Measurements from ENCODE around the gene SYNJ2. TPM values are rescaled to one million over a fixed set of nuclear protein-coding genes. Genes with fewer than 3 reads are reported as not detected.
A peak's percentile ranks its signal among the peaks of the same experiment; 100 is the strongest.

SYNJ2 gene
- total RNA-seq, 1 experiment from 2014 or later: 29.1 TPM

DNA sequence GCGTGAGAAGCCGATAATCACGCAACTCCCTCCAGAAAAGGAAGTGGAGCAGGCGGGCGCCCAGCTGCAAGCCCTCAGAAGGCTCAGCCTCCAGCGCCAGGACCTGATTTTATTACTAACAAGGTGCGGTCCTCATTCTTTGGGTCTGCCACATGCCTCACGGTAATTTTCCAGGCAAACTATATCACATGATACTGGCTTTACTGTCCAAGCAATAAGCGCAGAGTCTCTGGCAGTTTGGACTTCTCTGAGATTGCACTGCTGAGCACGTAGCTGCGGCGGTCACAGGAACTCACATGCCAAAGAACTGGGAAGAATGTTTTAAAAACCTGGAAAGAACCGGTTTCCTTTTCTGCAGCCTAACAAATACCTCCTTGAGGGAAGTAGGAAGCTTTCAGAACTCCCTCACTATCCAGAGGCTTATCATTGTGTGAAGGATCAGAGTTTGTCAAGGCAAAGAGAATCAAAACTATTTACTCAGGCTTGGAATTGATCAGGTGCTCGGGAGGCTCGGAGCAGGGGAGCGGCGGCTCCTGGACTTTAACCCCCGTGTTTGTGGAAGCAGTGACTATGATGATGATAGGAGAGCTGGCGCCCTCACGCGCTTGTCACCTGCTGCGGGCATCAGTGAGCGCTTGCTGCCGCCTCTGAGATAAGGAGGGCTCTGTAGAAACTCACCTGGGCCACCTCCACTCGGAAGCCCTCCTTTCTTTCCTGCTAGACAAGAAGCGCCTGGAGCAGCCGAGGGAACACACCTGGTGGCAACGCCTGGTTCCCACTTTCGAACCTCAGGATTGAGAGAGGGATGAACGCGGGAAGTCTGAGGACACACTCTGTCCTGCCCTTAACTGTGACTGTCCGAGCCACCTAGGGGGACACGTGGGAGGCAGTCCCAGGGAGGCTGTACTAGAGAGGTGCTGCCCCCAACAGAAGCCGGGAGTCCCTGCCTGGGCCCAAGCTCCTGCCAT lies 27.2 kb upstream of the SYNJ2 start:
- intact Hi-C loops (cut with micrococcal nuclease; ENCODE audit: unreplicated experiment): no loop called here
- Mint-ChIP-seq H3K27ac (ENCODE audit: unreplicated experiment) (peak overlapping the region; percentile 74), H3K27me3 (ENCODE audit: unreplicated experiment) (no peaks in the 10 kb centered on the region), H3K4me3 (ENCODE audit: low read depth, unreplicated experiment) (peak overlapping the region; percentile 66), H3K36me3 (ENCODE audit: insufficient read depth, unreplicated experiment) (peaks cover 11% of the 10 kb centered on the region), H3K9me3 (ENCODE audit: low read depth, unreplicated experiment) (peaks cover 3% of the 10 kb centered on the region), H3K4me1 (ENCODE audit: low read depth, unreplicated experiment) (peaks cover 26% of the 10 kb centered on the region)
- CTCF ChIA-PET: interaction anchor here (0.5 to 1.7 kb wide), 5 partner anchors 28 to 338 kb away, joined by 3 to 5 read pairs (median 3); no protein-coding TSS in a partner anchor
- no peak for TF ChIP-seq CTCF (IDR thresholded peaks at IDR 0.05; ENCODE audit: unreplicated experiment)
- peak; percentile 64 for DNase-seq
- BruUV-seq (replicated peaks): no TSS peak

DNA sequence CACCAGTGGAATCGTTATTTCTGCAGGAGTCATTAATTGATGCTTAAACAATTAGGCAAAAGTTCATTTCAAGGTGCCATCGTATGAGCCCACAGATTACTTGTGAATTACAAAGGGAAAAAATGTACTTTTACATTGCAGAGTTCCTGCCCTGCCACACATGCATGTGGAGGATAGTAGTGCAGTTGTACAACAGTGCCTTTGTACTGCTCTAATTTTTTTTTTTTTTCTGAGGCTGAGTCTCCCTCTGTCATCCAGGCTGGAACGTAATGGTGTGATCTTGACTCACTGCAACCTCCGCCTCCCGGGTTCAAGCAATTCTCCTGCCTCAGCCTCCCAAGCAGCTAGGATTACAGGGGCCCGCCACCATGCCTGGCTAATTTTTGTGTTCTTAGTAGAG lies 26.0 kb upstream of the SYNJ2 start:
- TF ChIP-seq CTCF (IDR thresholded peaks at IDR 0.05; ENCODE audit: unreplicated experiment): no peak
- no TSS peak for BruUV-seq (replicated peaks)
- Mint-ChIP-seq H3K4me3 (ENCODE audit: low read depth, unreplicated experiment) (no peak overlapping the region), H3K9me3 (ENCODE audit: low read depth, unreplicated experiment) (peaks cover 6% of the 10 kb centered on the region), H3K27me3 (ENCODE audit: unreplicated experiment) (no peaks in the 10 kb centered on the region), H3K36me3 (ENCODE audit: insufficient read depth, unreplicated experiment) (peaks cover 11% of the 10 kb centered on the region), H3K4me1 (ENCODE audit: low read depth, unreplicated experiment) (peaks cover 26% of the 10 kb centered on the region), H3K27ac (ENCODE audit: unreplicated experiment) (no peak overlapping the region)
- no peak for DNase-seq
- CTCF ChIA-PET: no interaction called here
- intact Hi-C loops (cut with micrococcal nuclease; ENCODE audit: unreplicated experiment): no loop called here

- Mint-ChIP-seq H3K4me3 (ENCODE audit: low read depth, unreplicated experiment) (no peak overlapping the region), H3K27ac (ENCODE audit: unreplicated experiment) (no peak overlapping the region), H3K4me1 (ENCODE audit: low read depth, unreplicated experiment) (peaks cover 26% of the 10 kb centered on the region), H3K27me3 (ENCODE audit: unreplicated experiment) (no peaks in the 10 kb centered on the region), H3K36me3 (ENCODE audit: insufficient read depth, unreplicated experiment) (peaks cover 11% of the 10 kb centered on the region), H3K9me3 (ENCODE audit: low read depth, unreplicated experiment) (peaks cover 6% of the 10 kb centered on the region)
- DNase-seq: no peak
- intact Hi-C loops (cut with micrococcal nuclease; ENCODE audit: unreplicated experiment): no loop called here
- TF ChIP-seq CTCF (IDR thresholded peaks at IDR 0.05; ENCODE audit: unreplicated experiment): no peak
- BruUV-seq (replicated peaks): no TSS peak
- CTCF ChIA-PET: no interaction called here
These were observed 25.4 kb upstream of the SYNJ2 start for GRCh38 chr6:157956171-157956730.

DNA sequence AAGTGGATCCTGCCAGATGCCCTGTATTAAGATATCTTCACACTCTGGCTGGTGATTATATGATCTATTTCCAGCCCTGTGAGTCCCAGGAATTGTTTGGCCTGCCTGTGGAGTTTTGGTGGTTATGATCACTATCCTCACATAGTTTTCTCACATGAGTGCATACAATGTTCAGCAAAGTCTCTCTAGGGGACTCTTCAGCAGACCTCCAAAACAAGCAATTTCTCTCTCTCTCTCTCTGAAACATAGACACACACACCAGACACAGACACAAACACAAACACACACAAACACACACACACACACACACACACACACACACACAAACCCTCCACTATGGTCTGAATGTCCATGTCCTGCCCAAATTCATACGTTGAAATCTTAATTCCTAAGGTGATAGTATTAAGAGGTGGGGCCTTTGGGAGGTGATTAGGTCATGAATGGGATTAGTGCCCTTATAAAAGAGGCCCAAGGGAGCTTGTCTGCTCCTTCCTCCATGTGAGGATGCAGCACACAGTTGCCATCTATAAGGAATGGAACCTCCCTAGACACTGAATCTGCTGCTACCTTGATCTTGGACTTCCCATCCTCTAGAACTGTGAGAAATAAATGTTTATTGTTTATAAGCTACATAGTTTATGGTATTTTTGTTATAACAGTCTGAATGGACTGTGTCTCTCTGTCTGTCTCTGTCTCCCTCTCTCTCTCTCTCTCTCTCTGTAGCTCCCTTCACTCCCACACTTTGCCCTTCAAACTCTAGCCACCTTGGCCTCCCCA lies 22.0 kb upstream of the SYNJ2 start:
- no TSS peak for BruUV-seq (replicated peaks)
- no peak for DNase-seq
- Mint-ChIP-seq H3K27me3 (ENCODE audit: unreplicated experiment) (no peaks in the 10 kb centered on the region), H3K27ac (ENCODE audit: unreplicated experiment) (no peak overlapping the region), H3K4me3 (ENCODE audit: low read depth, unreplicated experiment) (no peak overlapping the region), H3K9me3 (ENCODE audit: low read depth, unreplicated experiment) (peaks cover 6% of the 10 kb centered on the region), H3K4me1 (ENCODE audit: low read depth, unreplicated experiment) (peaks cover 5% of the 10 kb centered on the region), H3K36me3 (ENCODE audit: insufficient read depth, unreplicated experiment) (peaks cover 4% of the 10 kb centered on the region)
- TF ChIP-seq CTCF (IDR thresholded peaks at IDR 0.05; ENCODE audit: unreplicated experiment): no peak
- intact Hi-C loops (cut with micrococcal nuclease; ENCODE audit: unreplicated experiment): no loop called here
- CTCF ChIA-PET: no interaction called here

All from Calu3 (cell line).